Activated T-cell treated with anti-CD3 and anti-CD28 coated beads for 48 hours (primary cell): Measurements from ENCODE around the gene VTI1A.
"Not testable (repeated sequence)": the region's sequence is repeated elsewhere in the genome, so short reads cannot be mapped to it uniquely, and the experiment has no call there.

Experiments used
- DNase-seq: peaks from one replicate; pipeline ENCODE4 v3.0.0-alpha.2; 2020; ENCODE audit warnings: low read depth

VTI1A gene

GRCh38 chr10:112507046-112507445 is 60.0 kb downstream of the VTI1A start:
- DNase-seq: no peak

GRCh38 chr10:112507988-112508387 is 61.0 kb downstream of the VTI1A start:
- no peak for DNase-seq

GRCh38 chr10:112509558-112510291 is 62.7 kb downstream of the VTI1A start:
- DNase-seq: no peak

GRCh38 chr10:112510384-112510783 is 63.4 kb downstream of the VTI1A start:
- peak; percentile 7 for DNase-seq

GRCh38 chr10:112512294-112512693 is 65.3 kb downstream of the VTI1A start:
- no peak for DNase-seq

GRCh38 chr10:112515126-112515525 is 68.1 kb downstream of the VTI1A start:
- DNase-seq: no peak

- DNase-seq: no peak
Observed at GRCh38 chr10:112515852-112516251, 68.8 kb downstream of the VTI1A start.

GRCh38 chr10:112517451-112517862 is 70.4 kb downstream of the VTI1A start:
- no peak for DNase-seq

GRCh38 chr10:112519133-112519761 is 72.2 kb downstream of the VTI1A start:
- DNase-seq: no peak

GRCh38 chr10:112520914-112521313 is 73.9 kb downstream of the VTI1A start:
- DNase-seq: no peak

- DNase-seq: no peak
Observed at GRCh38 chr10:112524641-112525040, 77.6 kb downstream of the VTI1A start.

GRCh38 chr10:112525200-112525599 is 78.2 kb downstream of the VTI1A start:
- no peak for DNase-seq

GRCh38 chr10:112526139-112526538 is 79.1 kb downstream of the VTI1A start:
- DNase-seq: no peak

- DNase-seq: no peak
Observed at GRCh38 chr10:112526906-112527305, 79.9 kb downstream of the VTI1A start.

GRCh38 chr10:112528235-112528634 is 81.2 kb downstream of the VTI1A start:
- no peak for DNase-seq

- DNase-seq: no peak
Observed at GRCh38 chr10:112531421-112531820, 84.4 kb downstream of the VTI1A start.

- no peak for DNase-seq
Observed at GRCh38 chr10:112532189-112532588, 85.2 kb downstream of the VTI1A start.

GRCh38 chr10:112532956-112533355 is 85.9 kb downstream of the VTI1A start:
- no peak for DNase-seq

GRCh38 chr10:112533916-112534315 is 86.9 kb downstream of the VTI1A start:
- no peak for DNase-seq

GRCh38 chr10:112535531-112535951 is 88.5 kb downstream of the VTI1A start:
- DNase-seq: no peak

- DNase-seq: no peak
Observed at GRCh38 chr10:112536663-112537062, 89.6 kb downstream of the VTI1A start.

GRCh38 chr10:112538168-112538567 is 91.2 kb downstream of the VTI1A start:
- no peak for DNase-seq

GRCh38 chr10:112539340-112539739 is 92.3 kb downstream of the VTI1A start:
- DNase-seq: no peak

GRCh38 chr10:112542823-112543222 is 95.8 kb downstream of the VTI1A start:
- DNase-seq: not testable (repeated sequence)
